D721Med (cell line): ENCODE results near the gene ZMPSTE24.

Source experiments
- DNase-seq: peaks from one replicate; pipeline ENCODE4 v3.0.0; 2011; ENCODE audit warnings: low spot score; ENCODE audit not compliant: insufficient read length
- FAIRE-seq: peaks from 2 replicates; lab custom pipeline; 2011; peaks lifted over from hg19 to GRCh38; lab: Jason Lieb, UNC
- CTCF ChIP-seq: IDR thresholded peaks from 2 replicates; pipeline ENCODE4 v1.5.1; 2012; ENCODE audit warnings: mild to moderate bottlenecking, control low read depth; ENCODE audit not compliant: insufficient read depth; ENCODE audit errors: missing control alignments

Gene ZMPSTE24

GRCh38 chr1:40313958-40314720 is 56.1 kb downstream of the ZMPSTE24 start:
- no peak for TF ChIP-seq CTCF
- no peak for FAIRE-seq

GRCh38 chr1:40314721-40315238 is 56.7 kb downstream of the ZMPSTE24 start:
- DNase-seq = no peak
- no peak for TF ChIP-seq CTCF
- no peak for FAIRE-seq

More at GRCh38 chr1:40313958-40314720, 56.1 kb downstream of the ZMPSTE24 start:
- DNase-seq = no peak

- DNase-seq = peak; percentile 68
- peak; percentile 50 for TF ChIP-seq CTCF
- no peak for FAIRE-seq
These were observed 57.3 kb downstream of the ZMPSTE24 start for GRCh38 chr1:40315239-40315794.

- no peak for TF ChIP-seq CTCF
- FAIRE-seq (no peak), DNase-seq (peak; percentile 49)
These were observed 58.0 kb downstream of the ZMPSTE24 start for GRCh38 chr1:40315795-40316594.

GRCh38 chr1:40316595-40317393 is 58.8 kb downstream of the ZMPSTE24 start, which contains the start of gene COL9A2:
TSS of gene COL9A2 (minus strand) at chr1:40317286. CDS start at chr1:40317197, 89 bp downstream.
- DNase-seq (peak; percentile 51), FAIRE-seq (no peak)
- TF ChIP-seq CTCF = no peak

- FAIRE-seq (no peak), DNase-seq (no peak)
- no peak for TF ChIP-seq CTCF
These were observed 59.5 kb downstream of the ZMPSTE24 start for GRCh38 chr1:40317394-40318074.
